Caco-2 (cell line): ENCODE data around the gene RHEBL1. TPM values are rescaled to one million over a fixed set of nuclear protein-coding genes. Genes with fewer than 3 reads are reported as not detected.

Experiments
- BruUV-seq: library from RNA; stranded (reverse); fragments of 400-500 nt; replicated peaks from 2 replicates; lab custom pipeline; 2021; lab: Mats Ljungman, UMichigan
- CTCF ChIA-PET: fragments of 300-600 bp; sonication (Branson Sonifier 250); formaldehyde crosslinking; loops from one replicate; lab custom pipeline; 2022; ENCODE audit warnings: antibody characterized with exemption; lab: Charles Lee
- POLR2A ChIA-PET: fragments of 300-600 bp; sonication (Branson Sonifier 250); formaldehyde crosslinking; loops from one replicate; lab custom pipeline; 2022; ENCODE audit warnings: antibody characterized with exemption; lab: Charles Lee
- DNase-seq, 2 experiments: peaks; one replicate each; pipeline versions ENCODE4 v3.0.0 to v3.0.0-alpha.2; 2020 to 2022
- H3K27me3 ChIP-seq: replicated peaks from 2 replicates; pipeline ENCODE4 v1.6.0; 2011; ENCODE audit warnings: low read length; ENCODE audit not compliant: control insufficient read depth, insufficient read depth
- H3K36me3 ChIP-seq: 2 replicates; pipeline ENCODE4 v1.5.1; 2011; ENCODE audit warnings: low read length; ENCODE audit not compliant: control insufficient read depth, insufficient read depth
- H3K4me1 ChIP-seq: fragments of 250-450 bp; sonication (Bioruptor Pico); 2 replicates; pipeline ENCODE4 v1.5.1; 2020; ENCODE audit warnings: mild to moderate bottlenecking
- H3K4me3 ChIP-seq: 2 replicates; pipeline ENCODE4 v1.5.1; 2011; ENCODE audit warnings: low read depth, mild to moderate bottlenecking, control low read depth, low read length
- H3K9me3 ChIP-seq: fragments of 250-450 bp; sonication (Bioruptor Pico); 2 replicates; pipeline ENCODE4 v1.5.1; 2020; ENCODE audit warnings: mild to moderate bottlenecking, moderate library complexity
- H3K27ac Mint-ChIP-seq: one replicate; pipeline ENCODE4 v1.8.0; 2022; ENCODE audit warnings: mixed read lengths; ENCODE audit not compliant: unreplicated experiment
- H3K27me3 Mint-ChIP-seq: one replicate; pipeline ENCODE4 v1.8.0; 2022; ENCODE audit warnings: mixed read lengths; ENCODE audit not compliant: insufficient read depth, unreplicated experiment
- H3K36me3 Mint-ChIP-seq: one replicate; pipeline ENCODE4 v1.8.0; 2022; ENCODE audit warnings: mild to moderate bottlenecking, mixed read lengths; ENCODE audit not compliant: insufficient read depth, unreplicated experiment
- H3K4me1 Mint-ChIP-seq: one replicate; pipeline ENCODE4 v1.8.0; 2022; ENCODE audit warnings: low read depth, mixed read lengths; ENCODE audit not compliant: unreplicated experiment
- H3K4me3 Mint-ChIP-seq: one replicate; pipeline ENCODE4 v1.8.0; 2022; ENCODE audit warnings: mild to moderate bottlenecking, moderate library complexity, mixed read lengths; ENCODE audit not compliant: unreplicated experiment
- H3K9me3 Mint-ChIP-seq: one replicate; pipeline ENCODE4 v1.8.0; 2022; ENCODE audit warnings: mixed read lengths; ENCODE audit not compliant: unreplicated experiment
- intact Hi-C: fragments of 100-400 bp; cut with micrococcal nuclease; formaldehyde crosslinking; loops from one replicate; pipeline ENCODE4 v1.10.0; 2022; ENCODE audit not compliant: unreplicated experiment
- total RNA-seq: library from RNA; stranded (reverse); gene quantifications from 2 replicates; pipeline ENCODE4 v1.2.3, GENCODE V29; 2022
- TF ChIP-seq, protein P1 (sequence below), 2 experiments: fragments of 200-600 bp in 1 of 2; IDR thresholded peaks; 1 replicate in 1 of 2; 2 replicates in 1 of 2; pipeline versions ENCODE4 v1.5.1 to v1.8.0; 2011 to 2022; ENCODE audit warnings: antibody characterized with exemption in 1 of 2, control low read depth in 1 of 2, inconsistent platforms in 1 of 2, low read depth in 1 of 2, low read length in 1 of 2, mild to moderate bottlenecking in 1 of 2, moderate library complexity in 1 of 2; ENCODE audit not compliant: insufficient read depth in 1 of 2, severe bottlenecking in 1 of 2, unreplicated experiment in 1 of 2

RHEBL1 gene
- total RNA-seq, 1 experiment from 2014 or later = 2.5 TPM

GRCh38 chr12:49015196-49015595, 54.6 kb downstream of the RHEBL1 start:
- Histone ChIP-seq H3K9me3 (no peaks in the 10 kb centered on the region), H3K27me3 (no peaks in the 10 kb centered on the region), H3K4me1 (0 out of 2 replicates have a peak, but pooled peaks cover 4% of the 10 kb centered on the region), H3K4me3 (no peak overlapping the region), H3K36me3 (no peaks in the 10 kb centered on the region)
- CTCF ChIA-PET = interaction anchor here (0.5 to 0.8 kb wide), 2 partner anchors 18 to 128 kb away, joined by 3 to 7 read pairs; no protein-coding TSS in a partner anchor
- Mint-ChIP-seq H3K27ac (no peak overlapping the region), H3K27me3 (no peaks in the 10 kb centered on the region), H3K9me3 (no peaks in the 10 kb centered on the region), H3K36me3 (peaks cover 53% of the 10 kb centered on the region), H3K4me3 (no peak overlapping the region), H3K4me1 (peaks cover 26% of the 10 kb centered on the region)
- TF ChIP-seq, protein P1, sequence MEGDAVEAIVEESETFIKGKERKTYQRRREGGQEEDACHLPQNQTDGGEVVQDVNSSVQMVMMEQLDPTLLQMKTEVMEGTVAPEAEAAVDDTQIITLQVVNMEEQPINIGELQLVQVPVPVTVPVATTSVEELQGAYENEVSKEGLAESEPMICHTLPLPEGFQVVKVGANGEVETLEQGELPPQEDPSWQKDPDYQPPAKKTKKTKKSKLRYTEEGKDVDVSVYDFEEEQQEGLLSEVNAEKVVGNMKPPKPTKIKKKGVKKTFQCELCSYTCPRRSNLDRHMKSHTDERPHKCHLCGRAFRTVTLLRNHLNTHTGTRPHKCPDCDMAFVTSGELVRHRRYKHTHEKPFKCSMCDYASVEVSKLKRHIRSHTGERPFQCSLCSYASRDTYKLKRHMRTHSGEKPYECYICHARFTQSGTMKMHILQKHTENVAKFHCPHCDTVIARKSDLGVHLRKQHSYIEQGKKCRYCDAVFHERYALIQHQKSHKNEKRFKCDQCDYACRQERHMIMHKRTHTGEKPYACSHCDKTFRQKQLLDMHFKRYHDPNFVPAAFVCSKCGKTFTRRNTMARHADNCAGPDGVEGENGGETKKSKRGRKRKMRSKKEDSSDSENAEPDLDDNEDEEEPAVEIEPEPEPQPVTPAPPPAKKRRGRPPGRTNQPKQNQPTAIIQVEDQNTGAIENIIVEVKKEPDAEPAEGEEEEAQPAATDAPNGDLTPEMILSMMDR (IDR thresholded peaks at IDR 0.05; ENCODE audit: insufficient read depth in 1 of 2, low read depth in 1 of 2, low read length in 1 of 2, severe bottlenecking in 1 of 2, unreplicated experiment in 1 of 2) = no peak
- intact Hi-C loops = no loop called here
- DNase-seq = no peak
- POLR2A ChIA-PET = no interaction called here
- no TSS peak for BruUV-seq

Other genes starting within 250 kb of the RHEBL1 start
- 151 and 152 TPM in 2 replicates for gene DDX23, start 217.8 kb downstream of the RHEBL1 start, total RNA-seq
- 5.1 and 5.2 TPM in 2 replicates for gene RND1, start 204.1 kb downstream of the RHEBL1 start, total RNA-seq
- gene FKBP11, start 144.5 kb downstream of the RHEBL1 start, total RNA-seq = 79.5 and 83.2 TPM in 2 replicates
- 249 and 257 TPM in 2 replicates for gene ARF3, start 112.5 kb downstream of the RHEBL1 start, total RNA-seq
- 4.2 and 4.4 TPM in 2 replicates for gene WNT10B, start 98.2 kb downstream of the RHEBL1 start, total RNA-seq
- 0.63 TPM in 1 of 2 replicates, not detected in the other for gene WNT1, start 91.7 kb downstream of the RHEBL1 start, total RNA-seq
- gene DDN, start 70.6 kb downstream of the RHEBL1 start, total RNA-seq = 1.7 and 1.9 TPM in 2 replicates
- gene PRKAG1, start 51.2 kb downstream of the RHEBL1 start, total RNA-seq = 60.3 and 61.4 TPM in 2 replicates
- 139 and 140 TPM in 2 replicates for gene KMT2D, start 9.2 kb downstream of the RHEBL1 start, total RNA-seq
- 0.16 TPM in 1 of 2 replicates, not detected in the other for gene DHH, start 24.8 kb upstream of the RHEBL1 start, total RNA-seq
- 43.1 and 43.9 TPM in 2 replicates for gene LMBR1L, start 40.9 kb upstream of the RHEBL1 start, total RNA-seq
- 1,866 and 1,882 TPM in 2 replicates for gene TUBA1B, start 61.4 kb upstream of the RHEBL1 start, total RNA-seq
- gene TUBA1A, start 119.1 kb upstream of the RHEBL1 start, total RNA-seq = 8.5 and 9.1 TPM in 2 replicates
- gene TUBA1C, start 195.1 kb upstream of the RHEBL1 start, total RNA-seq = 636 and 638 TPM in 2 replicates
- gene PRPH, start 225.2 kb upstream of the RHEBL1 start, total RNA-seq = 3.2 and 4.9 TPM in 2 replicates